Endothelial cell of umbilical vein (primary cell): Measurements from ENCODE around the gene OR2AG2. TPM values are rescaled to one million over a fixed set of nuclear protein-coding genes. Genes with fewer than 3 reads are reported as not detected.

Source experiments
- BruUV-seq: library from RNA; stranded (reverse); fragments of 400-500 nt; replicated peaks from 2 replicates; lab custom pipeline; 2021; lab: Mats Ljungman, UMichigan
- CTCF ChIA-PET: fragments of 300-600, 350-600 bp; sonication (Branson Sonifier 250); formaldehyde crosslinking; loops from one replicate; lab custom pipeline; 2021; ENCODE audit warnings: antibody characterized with exemption, inconsistent platforms; lab: Charles Lee
- POLR2A ChIA-PET: fragments of 300-600, 350-600 bp; sonication (Branson Sonifier 250); formaldehyde crosslinking; loops from one replicate; lab custom pipeline; 2021; ENCODE audit warnings: antibody characterized with exemption, inconsistent platforms; lab: Charles Lee
- DNase-seq: peaks from one replicate; pipeline ENCODE4 v3.0.0-alpha.2; 2011; ENCODE audit warnings: low read depth, low spot score
- FAIRE-seq: peaks from 2 replicates; lab custom pipeline; 2011; peaks lifted over from hg19 to GRCh38; lab: Jason Lieb, UNC
- H2AFZ ChIP-seq: 2 replicates; pipeline ENCODE4 v1.6.0; 2012; ENCODE audit warnings: low read depth, low read length, control low read depth, inconsistent platforms
- H3K27ac ChIP-seq: 2 replicates; pipeline ENCODE4 v1.5.1; 2011; ENCODE audit warnings: low read depth, mild to moderate bottlenecking, control low read depth, low read length, moderate library complexity; ENCODE audit not compliant: insufficient read depth
- H3K27me3 ChIP-seq, 2 experiments: 2 replicates each; pipeline versions ENCODE4 v1.6.0 to v1.6.1; 2011; ENCODE audit warnings: low read length in 2 of 2, mixed read lengths in 1 of 2; ENCODE audit not compliant: control insufficient read depth in 2 of 2, insufficient read depth in 2 of 2
- H3K36me3 ChIP-seq, 2 experiments: 2 replicates in 1 of 2; 3 replicates in 1 of 2; pipeline ENCODE4 v1.5.1; 2011; ENCODE audit warnings: low read length in 2 of 2, mild to moderate bottlenecking in 1 of 2, moderate library complexity in 1 of 2; ENCODE audit not compliant: control insufficient read depth in 2 of 2, insufficient read depth in 2 of 2; ENCODE audit errors: extremely low read depth in 1 of 2
- H3K4me1 ChIP-seq: 3 replicates; pipeline ENCODE4 v1.5.1; 2011; ENCODE audit warnings: mild to moderate bottlenecking, low read length; ENCODE audit not compliant: control insufficient read depth, insufficient read depth; ENCODE audit errors: extremely low read depth
- H3K4me2 ChIP-seq: 2 replicates; pipeline ENCODE4 v1.6.1; 2011; ENCODE audit warnings: low read length, control low read depth, mixed read lengths; ENCODE audit not compliant: insufficient read depth
- H3K4me3 ChIP-seq, 3 experiments: fragments of 200-600 bp in 1 of 3; sonication (generic), shearing (Covaris generic) in 1 of 3; replicated peaks in 1 of 3; 2 replicates each; pipeline ENCODE4 v1.5.1; 2011 to 2016; ENCODE audit warnings: control low read depth in 3 of 3, low read length in 3 of 3, mild to moderate bottlenecking in 2 of 3, inconsistent platforms in 1 of 3, low read depth in 1 of 3, moderate library complexity in 1 of 3; ENCODE audit not compliant: insufficient read depth in 1 of 3
- H3K79me2 ChIP-seq: 2 replicates; pipeline ENCODE4 v1.6.0; 2012; ENCODE audit warnings: low read length, inconsistent platforms; ENCODE audit not compliant: control insufficient read depth, insufficient read depth
- H3K9ac ChIP-seq: replicated peaks from 2 replicates; pipeline ENCODE3; 2011; ENCODE audit warnings: low read length, control low read depth; ENCODE audit not compliant: insufficient read depth; ENCODE audit errors: extremely low read depth
- H3K9me1 ChIP-seq: replicated peaks from 3 replicates; pipeline ENCODE4 v1.6.0; 2011; ENCODE audit warnings: mild to moderate bottlenecking, low read length; ENCODE audit not compliant: control insufficient read depth, insufficient read depth; ENCODE audit errors: extremely low read depth
- H3K9me3 ChIP-seq: replicated peaks from 2 replicates; pipeline ENCODE4 v1.5.1; 2012; ENCODE audit warnings: low read length, inconsistent platforms; ENCODE audit not compliant: control insufficient read depth, insufficient read depth
- H4K20me1 ChIP-seq: replicated peaks from 2 replicates; pipeline ENCODE3; 2011; ENCODE audit warnings: mild to moderate bottlenecking, low read length; ENCODE audit not compliant: control insufficient read depth, insufficient read depth; ENCODE audit errors: extremely low read depth
- CTCF ChIP-seq, 2 donors: IDR thresholded peaks; 1 replicate in 1 of 2; 2 replicates in 1 of 2; pipeline ENCODE4 v1.5.1; 2011; ENCODE audit warnings: low read length in 2 of 2, mild to moderate bottlenecking in 2 of 2, moderate library complexity in 2 of 2, control low read depth in 1 of 2, inconsistent platforms in 1 of 2, low read depth in 1 of 2; ENCODE audit not compliant: insufficient read depth in 1 of 2; ENCODE audit errors: extremely low read depth in 1 of 2
- EZH2 ChIP-seq: IDR thresholded peaks from 2 replicates; pipeline ENCODE4 v1.6.1; 2012; ENCODE audit warnings: borderline replicate concordance, low read depth, mild to moderate bottlenecking, moderate library complexity, low read length, inconsistent platforms; ENCODE audit not compliant: severe bottlenecking
- FOS ChIP-seq: IDR thresholded peaks from 2 replicates; pipeline ENCODE4 v1.6.1; 2011; ENCODE audit warnings: mild to moderate bottlenecking, low read length, moderate library complexity, borderline replicate concordance; ENCODE audit not compliant: insufficient read depth
- GATA2 ChIP-seq: IDR thresholded peaks from 2 replicates; pipeline ENCODE4 v1.7.0; 2011; ENCODE audit warnings: low read depth, mild to moderate bottlenecking, moderate library complexity, mixed read lengths, low read length; ENCODE audit not compliant: insufficient read length, insufficient read depth
- JUN ChIP-seq: IDR thresholded peaks from 2 replicates; pipeline ENCODE4 v1.6.1; 2011; ENCODE audit warnings: borderline replicate concordance, low read depth; ENCODE audit not compliant: insufficient read length, insufficient read depth
- MAX ChIP-seq: IDR thresholded peaks from 2 replicates; pipeline ENCODE4 v1.6.1; 2011; ENCODE audit not compliant: insufficient read depth, insufficient read length
- MYC ChIP-seq: IDR thresholded peaks from one replicate; pipeline ENCODE4 v1.6.1; 2011; ENCODE audit warnings: mild to moderate bottlenecking, low read depth, low read length
- POLR2A ChIP-seq: IDR thresholded peaks from 2 replicates; pipeline ENCODE4 v1.6.1; 2012; ENCODE audit warnings: low read depth, mild to moderate bottlenecking, control low read depth, low read length
- POLR2AphosphoS5 ChIP-seq: IDR thresholded peaks from 2 replicates; pipeline ENCODE4 v1.6.1; 2012; ENCODE audit warnings: low read depth, mild to moderate bottlenecking, control low read depth, low read length, moderate library complexity; ENCODE audit not compliant: insufficient read depth
- dilution Hi-C: fragments of 300-500 bp; cut with MboI; formaldehyde crosslinking; loops from one replicate; pipeline ENCODE4 v1.15.0; 2019; ENCODE audit warnings: low sequenced_read_pairs; ENCODE audit not compliant: extremely low pct_ligation_motif_present
- intact Hi-C: fragments of 100-400 bp; cut with micrococcal nuclease; formaldehyde crosslinking; loops from one replicate; pipeline ENCODE4 v1.10.0; 2022
- polyA plus RNA-seq, 4 experiments: library from polyadenylated mRNA; depleted of rRNA in 3 of 4; stranded (reverse) in 3 of 4; unstranded in 1 of 4; fragments of >200 nt; gene quantifications; 2 replicates each; pipeline versions ENCODE4 v1.2.1 to v1.2.3, GENCODE V29; 2011 to 2012; ENCODE audit warnings: missing spikeins in 1 of 4
- total RNA-seq: library from RNA; stranded (reverse); gene quantifications from 2 replicates; pipeline ENCODE4 v1.2.3, GENCODE V29; 2021

Gene OR2AG2
- total and polyA plus RNA-seq, 2 donors (not counting 3 experiments of a cell fraction or from before 2014, with no cell fraction given): 0.18 to 0.33 TPM

GRCh38 chr11:6757373-6757967, 14.3 kb downstream of the OR2AG2 start:
- no peak overlapping the region for H3K4me2 ChIP-seq
- BruUV-seq: no TSS peak
- no peak overlapping the region for H3K27ac ChIP-seq
- no peaks in the 10 kb centered on the region for H3K4me1 ChIP-seq
- no peaks in the 10 kb centered on the region for H4K20me1 ChIP-seq
- H3K9ac ChIP-seq: no peak overlapping the region
- intact Hi-C loops: loop anchor here (1.0 to 5.0 kb wide), 8 partner anchors 19 to 378 kb away; partner anchors contain the start of gene TPP1
- H3K36me3 ChIP-seq: no peaks in the 10 kb centered on the region
- ChIA-PET CTCF (interaction anchor here (0.6 to 12.2 kb wide), 36 partner anchors 9 to 941 kb away, joined by 3 to 391 read pairs (median 4); partner anchors contain the start of genes ARFIP2, ILK, MRPL17 and TAF10), POLR2A (no interaction called here)
- H2AFZ ChIP-seq: no peak overlapping the region
- no peaks in the 10 kb centered on the region for H3K9me1 ChIP-seq
- FAIRE-seq (peak; percentile 85), DNase-seq (peak; percentile 73)
- no peaks in the 10 kb centered on the region for H3K9me3 ChIP-seq
- H3K4me3 ChIP-seq: no peak overlapping the region
- H3K27me3 ChIP-seq: peaks cover 2 to 8% of the 10 kb centered on the region in 2 experiments
- TF ChIP-seq CTCF (IDR thresholded peaks at IDR 0.05; ENCODE audit: extremely low read depth in 1 of 2, insufficient read depth in 1 of 2, low read depth in 1 of 2, low read length in 2 of 2) (peak; percentile 58 to 62), POLR2A (no peak)
- no peaks in the 10 kb centered on the region for H3K79me2 ChIP-seq
- dilution Hi-C loops: no loop called here

GRCh38 chr11:6755953-6756347, 15.8 kb downstream of the OR2AG2 start:
- no peaks in the 10 kb centered on the region for H4K20me1 ChIP-seq
- FAIRE-seq: no peak

More at GRCh38 chr11:6755953-6756347, 15.8 kb downstream of the OR2AG2 start:
- H3K27ac ChIP-seq: no peak overlapping the region
- no peaks in the 10 kb centered on the region for H3K36me3 ChIP-seq
- no peaks in the 10 kb centered on the region for H3K9me1 ChIP-seq
- H3K9me3 ChIP-seq: no peaks in the 10 kb centered on the region
- dilution Hi-C loops (no loop called here), intact Hi-C loops (loop anchor here (2.0 to 5.0 kb wide), 3 partner anchors 139 to 317 kb away; partner anchors contain the start of gene TPP1)
- H3K4me3 ChIP-seq: no peak overlapping the region
- H2AFZ ChIP-seq: no peak overlapping the region
- BruUV-seq: no TSS peak
- ChIA-PET CTCF (interaction anchor here (0.6 to 12.2 kb wide), 22 partner anchors 13 to 686 kb away, joined by 3 to 391 read pairs (median 6); partner anchors contain the start of genes APBB1, ARFIP2 and TIMM10B), POLR2A (no interaction called here)
- no peak overlapping the region for H3K4me2 ChIP-seq
- H3K79me2 ChIP-seq: no peaks in the 10 kb centered on the region
- H3K9ac ChIP-seq: no peak overlapping the region
- TF ChIP-seq POLR2A (no peak), FOS (no peak), EZH2 (no peak), GATA2 (no peak), MAX (no peak), JUN (no peak), CTCF (IDR thresholded peaks at IDR 0.05; ENCODE audit: extremely low read depth in 1 of 2, insufficient read depth in 1 of 2, low read depth in 1 of 2, low read length in 2 of 2) (no peak), MYC (no peak), POLR2AphosphoS5 (no peak)
- DNase-seq: no peak
- H3K4me1 ChIP-seq: no peaks in the 10 kb centered on the region
- peaks cover 2 to 8% of the 10 kb centered on the region in 2 experiments for H3K27me3 ChIP-seq
